ENCODE data around the gene INPP5D.

INPP5D gene

GRCh38 chr2:233245406-233245805 lies 185.3 kb downstream of the INPP5D start:
- DNase-seq: no peak

- DNase-seq: no peak
Observed at GRCh38 chr2:233247116-233247515, 187.0 kb downstream of the INPP5D start.

DNA sequence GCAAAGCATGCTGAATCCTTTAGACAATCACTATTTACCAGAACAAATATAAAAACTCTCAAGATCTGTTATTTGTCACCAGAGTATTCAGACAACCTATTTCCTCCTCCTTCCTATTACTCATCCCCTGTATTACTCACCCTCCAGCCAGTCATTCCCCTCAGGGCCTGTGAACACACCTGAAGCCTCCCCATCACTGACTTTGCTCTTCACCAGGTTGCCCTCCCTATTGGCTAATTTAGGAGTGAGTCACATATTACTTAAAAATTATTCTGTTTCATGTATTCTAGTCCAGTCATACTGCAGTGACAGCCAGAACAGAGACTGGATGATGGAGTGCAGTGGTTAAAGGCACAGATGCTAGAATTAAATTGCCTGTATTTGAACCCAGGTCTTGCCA lies 187.6 kb downstream of the INPP5D start:
- DNase-seq: peak in 1 of 6 experiments; percentile 32

- DNase-seq: peak in 2 of 6 experiments; percentile 16 to 37
Observed at GRCh38 chr2:233248999-233249398, 188.9 kb downstream of the INPP5D start.

DNA sequence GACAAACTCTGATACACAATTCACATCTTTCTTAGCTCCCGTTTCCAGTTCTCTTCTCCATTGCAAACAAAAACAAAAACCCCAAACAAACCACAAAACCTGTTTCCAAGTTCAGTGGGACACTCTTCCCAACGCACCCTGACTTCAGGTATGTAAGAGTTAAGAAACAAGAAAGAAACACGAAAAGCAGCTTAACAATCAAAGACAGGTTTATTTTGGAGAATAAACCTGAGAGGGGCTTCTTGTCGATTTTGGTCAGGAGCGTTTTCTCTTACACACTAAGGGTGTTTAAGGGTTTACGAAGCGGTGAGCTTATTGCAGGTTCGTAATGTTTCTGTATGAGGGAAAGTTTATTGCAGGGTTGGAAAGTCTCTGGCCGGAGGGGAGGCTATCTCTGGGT lies 190.4 kb downstream of the INPP5D start:
- no peak for DNase-seq

DNA sequence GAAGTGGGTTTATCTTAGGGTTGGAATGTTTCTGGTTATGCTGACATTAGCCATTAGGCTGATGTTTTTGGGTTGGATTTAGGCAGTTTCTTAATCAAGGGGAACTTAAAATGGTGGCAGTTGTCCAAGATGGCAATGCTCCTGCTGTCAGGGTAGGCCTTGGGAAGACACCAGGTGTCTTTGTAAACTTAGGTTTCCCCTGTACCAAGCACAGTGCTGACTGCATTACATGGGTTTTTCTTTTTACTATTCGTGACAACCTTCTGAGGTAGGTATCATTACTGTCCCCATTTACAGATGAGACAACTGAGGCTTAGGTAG lies 190.8 kb downstream of the INPP5D start:
- DNase-seq: no peak

DNA sequence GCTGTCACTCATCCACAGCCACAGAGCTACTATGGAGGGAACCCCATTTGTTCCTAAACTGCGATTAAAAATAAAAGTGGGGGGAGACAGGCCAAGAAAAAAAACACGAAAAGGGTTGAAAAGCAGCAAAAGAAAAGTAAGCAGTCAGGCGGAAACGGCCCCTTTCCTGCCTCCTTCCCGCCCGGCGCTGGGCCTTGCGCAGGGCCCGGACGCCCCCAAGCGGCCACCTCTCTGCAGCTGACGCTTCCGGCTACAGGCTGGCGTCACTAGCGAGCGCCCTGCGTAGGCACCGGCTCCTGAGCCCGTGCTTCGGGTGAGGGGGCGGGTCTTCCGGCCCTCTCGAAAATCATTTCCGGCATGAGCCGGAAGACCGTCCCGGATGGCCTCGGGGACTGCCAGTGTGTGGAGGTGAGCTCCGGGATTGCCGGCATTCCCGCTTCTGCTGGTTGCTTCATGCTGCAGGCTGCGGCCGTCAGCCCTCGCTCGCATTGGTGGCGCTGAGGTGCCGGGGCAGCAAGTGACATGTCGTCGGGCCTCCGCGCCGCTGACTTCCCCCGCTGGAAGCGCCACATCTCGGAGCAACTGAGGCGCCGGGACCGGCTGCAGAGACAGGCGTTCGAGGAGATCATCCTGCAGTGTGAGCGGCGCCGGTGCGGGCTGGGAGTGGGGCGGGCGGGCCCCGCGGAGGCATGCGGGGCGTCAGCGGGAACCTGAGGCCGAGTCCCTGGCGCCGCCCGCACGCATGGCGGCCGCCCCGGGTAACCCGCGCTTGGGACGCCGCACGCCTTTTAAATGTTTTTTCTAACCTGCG lies 191.4 kb downstream of the INPP5D start, which contains the start of gene ATG16L1:
TSS of gene ATG16L1 (plus strand) at position 368 of the 811 bp plus-strand sequence. CDS start at position 523, 155 bp downstream.
- peak; percentile 90 to 95 (median 93) for DNase-seq

DNA sequence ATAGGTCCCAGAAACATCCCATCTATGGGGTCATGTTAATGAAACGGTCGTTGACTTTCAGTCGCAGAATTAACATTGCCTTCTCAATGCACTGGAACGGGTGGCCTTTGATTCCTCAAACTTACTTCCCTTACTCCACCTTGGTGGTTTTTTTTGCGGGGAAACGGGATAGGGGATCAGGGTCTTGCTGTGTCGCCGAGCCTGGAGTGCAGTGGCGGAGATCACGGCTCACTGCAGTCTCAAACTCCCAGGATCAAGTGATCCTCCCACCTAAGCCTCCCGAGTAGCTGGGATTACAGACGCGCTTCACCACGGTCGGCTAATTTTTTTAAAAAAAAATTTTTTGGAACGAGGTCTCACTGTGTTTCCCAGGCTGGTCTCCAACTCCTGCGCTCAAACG lies 192.1 kb downstream of the INPP5D start:
- DNase-seq: no peak

DNA sequence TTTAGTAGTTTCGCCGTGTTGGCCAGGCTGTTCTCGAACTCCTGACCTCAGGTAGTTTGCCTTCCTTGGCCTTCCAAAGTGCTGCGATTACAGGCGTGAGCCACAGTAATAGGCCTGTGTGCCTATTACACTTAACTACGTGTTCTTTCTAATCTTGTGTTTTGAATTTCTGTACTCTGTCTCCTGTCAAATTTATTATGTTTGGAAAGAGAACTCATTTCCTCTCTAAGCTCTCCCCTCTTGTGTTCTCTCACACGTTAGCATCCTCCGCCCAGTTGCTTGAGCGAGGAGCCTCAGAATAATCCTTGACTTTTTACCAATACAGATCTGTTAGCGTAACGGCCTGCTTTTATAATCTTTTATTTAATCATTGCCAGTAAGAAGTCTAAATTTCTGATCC lies 195.0 kb downstream of the INPP5D start:
- DNase-seq: no peak

DNA sequence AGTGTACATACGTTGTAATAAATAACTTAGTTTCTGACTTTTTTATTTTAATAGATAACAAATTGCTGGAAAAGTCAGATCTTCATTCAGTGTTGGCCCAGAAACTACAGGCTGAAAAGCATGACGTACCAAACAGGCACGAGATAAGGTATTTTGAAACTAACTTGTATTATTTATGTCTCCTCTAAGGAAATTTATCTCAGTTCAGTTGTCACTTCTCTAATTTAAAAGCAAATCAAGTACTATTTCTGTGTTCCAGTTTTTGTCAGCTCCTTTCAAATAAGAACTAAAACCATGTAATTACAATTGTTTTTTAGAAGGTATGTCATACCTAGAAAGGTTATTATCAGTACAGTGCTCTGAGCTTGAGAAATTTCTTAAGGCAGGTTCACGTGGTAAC lies 195.9 kb downstream of the INPP5D start:
- no peak for DNase-seq

Data from stimulated activated naive CD4-positive, alpha-beta T cell (primary cell).